Loucy (cell line): ENCODE data around the gene CERK.

ENCODE experiments used
- EZH2phosphoT487 ChIP-seq: fragments of 200-600 bp; IDR thresholded peaks from 2 replicates; pipeline ENCODE4 v1.6.1; 2018; ENCODE audit warnings: antibody characterized with exemption, mild to moderate bottlenecking, moderate library complexity, borderline replicate concordance
- TF ChIP-seq, protein P1 (sequence below): fragments of 200-600 bp; sonication (generic); conservative IDR thresholded peaks from 2 replicates; pipeline ENCODE4 v1.5.1; 2014; ENCODE audit warnings: mild to moderate bottlenecking, antibody characterized with exemption, low read length

DNA sequence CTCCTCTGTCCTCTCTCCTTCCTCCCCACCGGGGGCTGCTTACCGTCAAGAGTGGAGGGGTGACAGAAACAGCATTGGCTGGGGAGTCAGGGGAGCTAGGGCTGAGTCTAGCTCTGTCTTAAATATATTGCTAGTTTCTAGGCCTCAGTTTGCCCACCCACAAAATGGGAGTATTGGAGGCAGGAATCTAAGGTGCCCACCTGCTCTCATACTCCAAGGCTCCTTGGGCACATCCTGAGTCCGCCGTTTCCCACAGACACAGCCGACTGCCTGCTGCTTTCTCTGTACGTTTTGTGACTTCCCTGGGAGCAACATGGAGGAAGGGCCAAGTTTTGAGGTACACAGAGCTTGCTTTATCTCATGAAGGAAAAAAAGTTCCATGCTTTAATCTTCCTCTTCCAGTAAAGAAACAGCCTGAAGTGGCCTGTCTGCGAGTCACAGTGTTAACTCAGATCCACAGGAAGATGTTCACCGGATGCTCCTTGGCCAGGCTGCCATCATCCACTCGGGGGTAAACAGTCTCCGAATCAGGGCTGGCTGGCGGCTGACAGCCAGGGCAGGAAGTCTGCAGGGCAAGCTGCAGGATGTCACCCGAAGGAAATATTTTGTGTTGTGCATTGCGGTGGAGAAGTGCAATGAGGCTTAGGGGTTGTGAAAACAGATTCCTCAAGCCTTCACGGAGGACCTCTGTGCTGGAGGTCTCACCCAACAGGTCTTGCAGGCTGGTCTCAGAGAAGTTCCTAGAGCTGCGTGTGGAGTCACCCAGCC is 11.0 kb upstream of the CERK start:
- TF ChIP-seq, protein P1, sequence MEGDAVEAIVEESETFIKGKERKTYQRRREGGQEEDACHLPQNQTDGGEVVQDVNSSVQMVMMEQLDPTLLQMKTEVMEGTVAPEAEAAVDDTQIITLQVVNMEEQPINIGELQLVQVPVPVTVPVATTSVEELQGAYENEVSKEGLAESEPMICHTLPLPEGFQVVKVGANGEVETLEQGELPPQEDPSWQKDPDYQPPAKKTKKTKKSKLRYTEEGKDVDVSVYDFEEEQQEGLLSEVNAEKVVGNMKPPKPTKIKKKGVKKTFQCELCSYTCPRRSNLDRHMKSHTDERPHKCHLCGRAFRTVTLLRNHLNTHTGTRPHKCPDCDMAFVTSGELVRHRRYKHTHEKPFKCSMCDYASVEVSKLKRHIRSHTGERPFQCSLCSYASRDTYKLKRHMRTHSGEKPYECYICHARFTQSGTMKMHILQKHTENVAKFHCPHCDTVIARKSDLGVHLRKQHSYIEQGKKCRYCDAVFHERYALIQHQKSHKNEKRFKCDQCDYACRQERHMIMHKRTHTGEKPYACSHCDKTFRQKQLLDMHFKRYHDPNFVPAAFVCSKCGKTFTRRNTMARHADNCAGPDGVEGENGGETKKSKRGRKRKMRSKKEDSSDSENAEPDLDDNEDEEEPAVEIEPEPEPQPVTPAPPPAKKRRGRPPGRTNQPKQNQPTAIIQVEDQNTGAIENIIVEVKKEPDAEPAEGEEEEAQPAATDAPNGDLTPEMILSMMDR: no peak
- TF ChIP-seq EZH2phosphoT487: no peak
